Endothelial cell of umbilical vein (primary cell): ENCODE measurements around the gene TDP1. TPM values are rescaled to one million over a fixed set of nuclear protein-coding genes. Genes with fewer than 3 reads are reported as not detected.

Experiments
- BruUV-seq: library from RNA; stranded (reverse); fragments of 400-500 nt; replicated peaks from 2 replicates; lab custom pipeline; 2021; lab: Mats Ljungman, UMichigan
- CTCF ChIA-PET: fragments of 300-600, 350-600 bp; sonication (Branson Sonifier 250); formaldehyde crosslinking; loops from one replicate; lab custom pipeline; 2021; ENCODE audit warnings: antibody characterized with exemption, inconsistent platforms; lab: Charles Lee
- POLR2A ChIA-PET: fragments of 300-600, 350-600 bp; sonication (Branson Sonifier 250); formaldehyde crosslinking; loops from one replicate; lab custom pipeline; 2021; ENCODE audit warnings: antibody characterized with exemption, inconsistent platforms; lab: Charles Lee
- DNase-seq: peaks from one replicate; pipeline ENCODE4 v3.0.0-alpha.2; 2011; ENCODE audit warnings: low read depth, low spot score
- FAIRE-seq: peaks from 2 replicates; lab custom pipeline; 2011; peaks lifted over from hg19 to GRCh38; lab: Jason Lieb, UNC
- H2AFZ ChIP-seq: 2 replicates; pipeline ENCODE4 v1.6.0; 2012; ENCODE audit warnings: low read depth, low read length, control low read depth, inconsistent platforms
- H3K27ac ChIP-seq: 2 replicates; pipeline ENCODE4 v1.5.1; 2011; ENCODE audit warnings: low read depth, mild to moderate bottlenecking, control low read depth, low read length, moderate library complexity; ENCODE audit not compliant: insufficient read depth
- H3K27me3 ChIP-seq, 2 experiments: 2 replicates each; pipeline versions ENCODE4 v1.6.0 to v1.6.1; 2011; ENCODE audit warnings: low read length in 2 of 2, mixed read lengths in 1 of 2; ENCODE audit not compliant: control insufficient read depth in 2 of 2, insufficient read depth in 2 of 2
- H3K36me3 ChIP-seq, 2 experiments: 2 replicates in 1 of 2; 3 replicates in 1 of 2; pipeline ENCODE4 v1.5.1; 2011; ENCODE audit warnings: low read length in 2 of 2, mild to moderate bottlenecking in 1 of 2, moderate library complexity in 1 of 2; ENCODE audit not compliant: control insufficient read depth in 2 of 2, insufficient read depth in 2 of 2; ENCODE audit errors: extremely low read depth in 1 of 2
- H3K4me1 ChIP-seq: 3 replicates; pipeline ENCODE4 v1.5.1; 2011; ENCODE audit warnings: mild to moderate bottlenecking, low read length; ENCODE audit not compliant: control insufficient read depth, insufficient read depth; ENCODE audit errors: extremely low read depth
- H3K4me2 ChIP-seq: 2 replicates; pipeline ENCODE4 v1.6.1; 2011; ENCODE audit warnings: low read length, control low read depth, mixed read lengths; ENCODE audit not compliant: insufficient read depth
- H3K4me3 ChIP-seq, 3 experiments: fragments of 200-600 bp in 1 of 3; sonication (generic), shearing (Covaris generic) in 1 of 3; replicated peaks in 1 of 3; 2 replicates each; pipeline ENCODE4 v1.5.1; 2011 to 2016; ENCODE audit warnings: control low read depth in 3 of 3, low read length in 3 of 3, mild to moderate bottlenecking in 2 of 3, inconsistent platforms in 1 of 3, low read depth in 1 of 3, moderate library complexity in 1 of 3; ENCODE audit not compliant: insufficient read depth in 1 of 3
- H3K79me2 ChIP-seq: 2 replicates; pipeline ENCODE4 v1.6.0; 2012; ENCODE audit warnings: low read length, inconsistent platforms; ENCODE audit not compliant: control insufficient read depth, insufficient read depth
- H3K9ac ChIP-seq: replicated peaks from 2 replicates; pipeline ENCODE3; 2011; ENCODE audit warnings: low read length, control low read depth; ENCODE audit not compliant: insufficient read depth; ENCODE audit errors: extremely low read depth
- H3K9me1 ChIP-seq: replicated peaks from 3 replicates; pipeline ENCODE4 v1.6.0; 2011; ENCODE audit warnings: mild to moderate bottlenecking, low read length; ENCODE audit not compliant: control insufficient read depth, insufficient read depth; ENCODE audit errors: extremely low read depth
- H3K9me3 ChIP-seq: replicated peaks from 2 replicates; pipeline ENCODE4 v1.5.1; 2012; ENCODE audit warnings: low read length, inconsistent platforms; ENCODE audit not compliant: control insufficient read depth, insufficient read depth
- H4K20me1 ChIP-seq: replicated peaks from 2 replicates; pipeline ENCODE3; 2011; ENCODE audit warnings: mild to moderate bottlenecking, low read length; ENCODE audit not compliant: control insufficient read depth, insufficient read depth; ENCODE audit errors: extremely low read depth
- EZH2 ChIP-seq: IDR thresholded peaks from 2 replicates; pipeline ENCODE4 v1.6.1; 2012; ENCODE audit warnings: borderline replicate concordance, low read depth, mild to moderate bottlenecking, moderate library complexity, low read length, inconsistent platforms; ENCODE audit not compliant: severe bottlenecking
- FOS ChIP-seq: IDR thresholded peaks from 2 replicates; pipeline ENCODE4 v1.6.1; 2011; ENCODE audit warnings: mild to moderate bottlenecking, low read length, moderate library complexity, borderline replicate concordance; ENCODE audit not compliant: insufficient read depth
- GATA2 ChIP-seq: IDR thresholded peaks from 2 replicates; pipeline ENCODE4 v1.7.0; 2011; ENCODE audit warnings: low read depth, mild to moderate bottlenecking, moderate library complexity, mixed read lengths, low read length; ENCODE audit not compliant: insufficient read length, insufficient read depth
- JUN ChIP-seq: IDR thresholded peaks from 2 replicates; pipeline ENCODE4 v1.6.1; 2011; ENCODE audit warnings: borderline replicate concordance, low read depth; ENCODE audit not compliant: insufficient read length, insufficient read depth
- MYC ChIP-seq: IDR thresholded peaks from one replicate; pipeline ENCODE4 v1.6.1; 2011; ENCODE audit warnings: mild to moderate bottlenecking, low read depth, low read length
- POLR2A ChIP-seq: IDR thresholded peaks from 2 replicates; pipeline ENCODE4 v1.6.1; 2012; ENCODE audit warnings: low read depth, mild to moderate bottlenecking, control low read depth, low read length
- POLR2AphosphoS5 ChIP-seq: IDR thresholded peaks from 2 replicates; pipeline ENCODE4 v1.6.1; 2012; ENCODE audit warnings: low read depth, mild to moderate bottlenecking, control low read depth, low read length, moderate library complexity; ENCODE audit not compliant: insufficient read depth
- dilution Hi-C: fragments of 300-500 bp; cut with MboI; formaldehyde crosslinking; loops from one replicate; pipeline ENCODE4 v1.15.0; 2019; ENCODE audit warnings: low sequenced_read_pairs; ENCODE audit not compliant: extremely low pct_ligation_motif_present
- intact Hi-C: fragments of 100-400 bp; cut with micrococcal nuclease; formaldehyde crosslinking; loops from one replicate; pipeline ENCODE4 v1.10.0; 2022
- polyA plus RNA-seq, 4 experiments: library from polyadenylated mRNA; depleted of rRNA in 3 of 4; stranded (reverse) in 3 of 4; unstranded in 1 of 4; fragments of >200 nt; gene quantifications; 2 replicates each; pipeline versions ENCODE4 v1.2.1 to v1.2.3, GENCODE V29; 2011 to 2012; ENCODE audit warnings: missing spikeins in 1 of 4
- total RNA-seq: library from RNA; stranded (reverse); gene quantifications from 2 replicates; pipeline ENCODE4 v1.2.3, GENCODE V29; 2021
- TF ChIP-seq, protein P1 (sequence below): IDR thresholded peaks from 2 replicates; pipeline ENCODE4 v1.6.1; 2011; ENCODE audit not compliant: insufficient read depth, insufficient read length
- TF ChIP-seq, protein P2 (sequence below), 2 donors: IDR thresholded peaks; 1 replicate in 1 of 2; 2 replicates in 1 of 2; pipeline ENCODE4 v1.5.1; 2011; ENCODE audit warnings: low read length in 2 of 2, mild to moderate bottlenecking in 2 of 2, moderate library complexity in 2 of 2, control low read depth in 1 of 2, inconsistent platforms in 1 of 2, low read depth in 1 of 2; ENCODE audit not compliant: insufficient read depth in 1 of 2; ENCODE audit errors: extremely low read depth in 1 of 2

The TDP1 gene
- total and polyA plus RNA-seq, 2 donors (not counting 3 experiments of a cell fraction or from before 2014, with no cell fraction given): 14.1 to 30.5 TPM

DNA sequence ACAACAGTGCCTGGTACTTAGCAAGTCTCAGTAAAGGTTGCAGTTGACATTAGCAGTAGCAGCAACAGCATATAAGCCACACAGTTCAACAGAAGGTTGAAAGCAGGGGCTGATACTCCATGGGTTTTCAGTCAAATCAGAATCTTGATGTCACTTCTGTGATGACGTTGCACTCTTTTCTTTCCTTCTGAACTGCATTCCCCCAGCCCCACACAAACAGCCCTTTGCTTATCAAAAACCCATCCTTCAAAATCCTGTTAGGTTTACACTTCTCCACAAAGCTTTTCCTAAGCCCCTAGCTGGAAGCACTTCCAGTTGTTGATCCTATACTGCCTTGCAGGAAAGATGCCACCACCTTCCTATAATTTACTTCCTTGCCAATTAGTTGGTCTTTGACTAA, 72.1 kb downstream of the TDP1 start:
- intact Hi-C loops (no loop called here), dilution Hi-C loops (no loop called here)
- H3K4me3 ChIP-seq: no peak overlapping the region
- no peaks in the 10 kb centered on the region for H3K27me3 ChIP-seq
- H4K20me1 ChIP-seq: no peaks in the 10 kb centered on the region
- H3K9me1 ChIP-seq: no peaks in the 10 kb centered on the region
- no peak overlapping the region for H2AFZ ChIP-seq
- H3K4me2 ChIP-seq: no peak overlapping the region
- FAIRE-seq: no peak
- no TSS peak for BruUV-seq
- no peaks in the 10 kb centered on the region for H3K79me2 ChIP-seq
- no peaks in the 10 kb centered on the region for H3K9me3 ChIP-seq
- POLR2A ChIA-PET: no interaction called here
- H3K27ac ChIP-seq: no peak overlapping the region
- no peak overlapping the region for H3K9ac ChIP-seq
- DNase-seq: no peak
- peaks cover 0 to 3% of the 10 kb centered on the region in 2 experiments for H3K36me3 ChIP-seq
- no peaks in the 10 kb centered on the region for H3K4me1 ChIP-seq
- CTCF ChIA-PET: interaction anchor here (1.0 kb wide), 1 partner anchor 54 kb away, joined by 4 read pairs; no protein-coding TSS in a partner anchor
- TF ChIP-seq JUN: no peak
- TF ChIP-seq, protein P1, sequence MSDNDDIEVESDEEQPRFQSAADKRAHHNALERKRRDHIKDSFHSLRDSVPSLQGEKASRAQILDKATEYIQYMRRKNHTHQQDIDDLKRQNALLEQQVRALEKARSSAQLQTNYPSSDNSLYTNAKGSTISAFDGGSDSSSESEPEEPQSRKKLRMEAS: no peak
- no peak for TF ChIP-seq GATA2
- TF ChIP-seq, protein P2, sequence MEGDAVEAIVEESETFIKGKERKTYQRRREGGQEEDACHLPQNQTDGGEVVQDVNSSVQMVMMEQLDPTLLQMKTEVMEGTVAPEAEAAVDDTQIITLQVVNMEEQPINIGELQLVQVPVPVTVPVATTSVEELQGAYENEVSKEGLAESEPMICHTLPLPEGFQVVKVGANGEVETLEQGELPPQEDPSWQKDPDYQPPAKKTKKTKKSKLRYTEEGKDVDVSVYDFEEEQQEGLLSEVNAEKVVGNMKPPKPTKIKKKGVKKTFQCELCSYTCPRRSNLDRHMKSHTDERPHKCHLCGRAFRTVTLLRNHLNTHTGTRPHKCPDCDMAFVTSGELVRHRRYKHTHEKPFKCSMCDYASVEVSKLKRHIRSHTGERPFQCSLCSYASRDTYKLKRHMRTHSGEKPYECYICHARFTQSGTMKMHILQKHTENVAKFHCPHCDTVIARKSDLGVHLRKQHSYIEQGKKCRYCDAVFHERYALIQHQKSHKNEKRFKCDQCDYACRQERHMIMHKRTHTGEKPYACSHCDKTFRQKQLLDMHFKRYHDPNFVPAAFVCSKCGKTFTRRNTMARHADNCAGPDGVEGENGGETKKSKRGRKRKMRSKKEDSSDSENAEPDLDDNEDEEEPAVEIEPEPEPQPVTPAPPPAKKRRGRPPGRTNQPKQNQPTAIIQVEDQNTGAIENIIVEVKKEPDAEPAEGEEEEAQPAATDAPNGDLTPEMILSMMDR (IDR thresholded peaks at IDR 0.05; ENCODE audit: extremely low read depth in 1 of 2, insufficient read depth in 1 of 2, low read depth in 1 of 2, low read length in 2 of 2): no peak
- TF ChIP-seq MYC: no peak
- no peak for TF ChIP-seq POLR2AphosphoS5
- TF ChIP-seq EZH2: no peak
- no peak for TF ChIP-seq POLR2A
- TF ChIP-seq FOS: no peak
